Heart right ventricle (tissue), 16 donors: ENCODE data around the gene ALOX12B. TPM values are rescaled to one million over a fixed set of nuclear protein-coding genes. Genes with fewer than 3 reads are reported as not detected.
A peak's percentile ranks its signal among the peaks of the same experiment; 100 is the strongest.

Source experiments
- ATAC-seq, 8 donors: fragments of 200-7000 bp; cut with Tn5 transposase; one replicate each; pipeline ENCODE4 v1.9.1; 2020; ENCODE audit warnings: mild to moderate bottlenecking in 8 of 8, moderate library complexity in 8 of 8, moderate number of reproducible peaks in 1 of 8
- DNase-seq, 2 donors: peaks; one replicate each; pipeline ENCODE4 v3.0.0-alpha.2; 2020
- H3K27ac ChIP-seq, 10 donors: fragments of 200-600 bp; sonication (generic) in 2 of 10; one replicate each; pipeline versions ENCODE4 v1.5.0 to v1.8.0; 2020 to 2022; ENCODE audit warnings: mild to moderate bottlenecking in 3 of 10
- H3K27me3 ChIP-seq, 7 donors: fragments of 200-600 bp; one replicate each; pipeline ENCODE4 v1.8.0; 2021 to 2022; ENCODE audit warnings: mild to moderate bottlenecking in 2 of 7
- H3K36me3 ChIP-seq, 9 donors: fragments of 200-600 bp; sonication (generic) in 1 of 9; one replicate each; pipeline versions ENCODE4 v1.5.0 to v1.8.0; 2020 to 2022; ENCODE audit warnings: mild to moderate bottlenecking in 2 of 9
- H3K4me1 ChIP-seq, 9 donors: fragments of 200-600 bp; sonication (generic) in 1 of 9; one replicate each; pipeline versions ENCODE4 v1.5.0 to v1.8.0; 2020 to 2022; ENCODE audit warnings: mild to moderate bottlenecking in 4 of 9
- H3K4me3 ChIP-seq, 10 donors: fragments of 200-600 bp; sonication (generic) in 2 of 10; one replicate each; pipeline versions ENCODE4 v1.5.0 to v1.8.0; 2020 to 2022; ENCODE audit warnings: mild to moderate bottlenecking in 7 of 10, moderate library complexity in 2 of 10
- H3K9me3 ChIP-seq, 11 donors: fragments of 200-600 bp in 10 of 11; sonication (generic) in 2 of 11; one replicate each; pipeline versions ENCODE4 v1.5.0 to v1.8.0; 2013 to 2022; ENCODE audit warnings: mild to moderate bottlenecking in 2 of 11, control low read depth in 1 of 11, moderate library complexity in 1 of 11
- WGBS, 2 donors: extraction: QIAGEN DNeasy Blood & Tissue Kit; methylation state at CpG; one replicate each; pipeline ENCODE4 v1.1.7; 2013; ENCODE audit warnings: inconsistent platforms in 1 of 2; 5-methylcytosine and 5-hydroxymethylcytosine counted together
- intact Hi-C, 10 donors: fragments of 100-400 bp; cut with DNase I; formaldehyde crosslinking; loops; one replicate each; pipeline versions ENCODE4 v1.11.1 to v1.14.2; 2022
- polyA plus RNA-seq, 2 donors: library from polyadenylated mRNA; stranded (reverse); fragments of 200-250 nt; gene quantifications; one replicate each; pipeline ENCODE4 v1.2.3, GENCODE V29; 2013
- total RNA-seq, 10 donors: library from RNA; stranded (reverse); fragmentation: NEBNext Ultra II Directional in 3 of 10; extraction: Animal tissue kit (Norgen Biotek cat#: 25700) in 3 of 10; gene quantifications; one replicate each; pipeline versions ENCODE4 v1.2.1 to v1.2.4, GENCODE V29; 2021 to 2023
- TF ChIP-seq, protein P1 (sequence below), 9 donors: fragments of 200-600 bp; sonication (generic) in 2 of 9; IDR thresholded peaks; one replicate each; pipeline versions ENCODE4 v1.5.0 to v1.8.0; 2021 to 2022; ENCODE audit warnings: antibody characterized with exemption in 9 of 9, mild to moderate bottlenecking in 5 of 9, moderate library complexity in 1 of 9
- donor health status: Arrhythmogenic right ventricular cardiomyopathy.
- donor health status: ischemic (EF 13 %, LVEDD 7.1; RV severe dilation, severe dysfunction).
- donor health status: healthy with polysubstance abuse.
- donor health status: DM: no; HTN: yes; CAD: no.
- donor health status: DM: no; HTN: no; CAD: no.
- donor health status: ischemic (EF 25% LVEDD 6.9; RV normal size, moderate dysfunction).
- donor health status: ischemic (EF 25% LVEDD 5.7; RV mildly dilated, moderate dysfunction).
- donor health status: healthy.
- donor health status: DM: yes; HTN: yes; CAD: no.
- donor health status: Ischemic cardiomyopathy.
- donor health status: ischemic (EF 35%, LVEDD 5.7; RV mildly dilated, moderate dysfunction).
- donor health status: nonischemic (EF 11% LVEDD 7.7; RV severe dilation, severe dysfunction).
- donor health status: DM: yes; HTN: yes; CAD: no.
- donor health status: PGD.
- donor health status: ischemic (EF 29% LVEDD 5.4; RV normal size, mild dysfunction).
- donor health status: nonischemic (EF 23%, LVEDD 6.1; RV moderate dilation, normal function).

Gene ALOX12B
- total and polyA plus RNA-seq, 12 donors, result not detected

DNA sequence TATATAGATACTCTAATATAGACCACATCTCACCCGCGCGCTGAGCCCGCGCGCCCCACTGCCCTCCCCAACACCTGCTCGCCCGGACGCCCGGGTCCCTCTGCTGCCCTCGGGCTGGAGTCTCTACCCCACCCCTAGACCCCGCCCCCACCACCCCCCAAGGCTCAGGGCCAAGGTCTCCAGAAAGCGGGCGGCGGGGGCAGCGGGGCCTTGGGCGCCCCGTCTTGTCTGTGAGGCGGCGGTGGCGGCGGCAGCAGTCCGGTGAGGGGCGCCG is 33.8 kb upstream of the ALOX12B start:
- Histone ChIP-seq H3K4me1 (peaks cover 32 to 92% (median 77%) of the 10 kb centered on the region in 9 donors), H3K27me3 (peaks cover 0 to 78% (median 23%) of the 10 kb centered on the region in 7 donors), H3K4me3 (peak overlapping the region; percentile 11 to 91 (median 64)), H3K9me3 (no peaks in the 10 kb centered on the region), H3K36me3 (no peaks in the 10 kb centered on the region), H3K27ac (peak overlapping the region in 3 of 10 donors; percentile 37 to 60 (median 50))
- DNase-seq (no peak), ATAC-seq (peak in 1 of 8 donors; percentile 0)
- intact Hi-C loops, result loop anchor here in 8 of 10 donors (2.0 to 10.0 kb wide), 5 partner anchors 36 to 103 kb away; partner anchors contain the start of gene VAMP2 (in 2 of the 8)
- 0% methylated on average over 24 to 25 of the region's 25 CpGs for WGBS, 2 donors
- TF ChIP-seq, protein P1, sequence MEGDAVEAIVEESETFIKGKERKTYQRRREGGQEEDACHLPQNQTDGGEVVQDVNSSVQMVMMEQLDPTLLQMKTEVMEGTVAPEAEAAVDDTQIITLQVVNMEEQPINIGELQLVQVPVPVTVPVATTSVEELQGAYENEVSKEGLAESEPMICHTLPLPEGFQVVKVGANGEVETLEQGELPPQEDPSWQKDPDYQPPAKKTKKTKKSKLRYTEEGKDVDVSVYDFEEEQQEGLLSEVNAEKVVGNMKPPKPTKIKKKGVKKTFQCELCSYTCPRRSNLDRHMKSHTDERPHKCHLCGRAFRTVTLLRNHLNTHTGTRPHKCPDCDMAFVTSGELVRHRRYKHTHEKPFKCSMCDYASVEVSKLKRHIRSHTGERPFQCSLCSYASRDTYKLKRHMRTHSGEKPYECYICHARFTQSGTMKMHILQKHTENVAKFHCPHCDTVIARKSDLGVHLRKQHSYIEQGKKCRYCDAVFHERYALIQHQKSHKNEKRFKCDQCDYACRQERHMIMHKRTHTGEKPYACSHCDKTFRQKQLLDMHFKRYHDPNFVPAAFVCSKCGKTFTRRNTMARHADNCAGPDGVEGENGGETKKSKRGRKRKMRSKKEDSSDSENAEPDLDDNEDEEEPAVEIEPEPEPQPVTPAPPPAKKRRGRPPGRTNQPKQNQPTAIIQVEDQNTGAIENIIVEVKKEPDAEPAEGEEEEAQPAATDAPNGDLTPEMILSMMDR (IDR thresholded peaks at IDR 0.05), result no peak

DNA sequence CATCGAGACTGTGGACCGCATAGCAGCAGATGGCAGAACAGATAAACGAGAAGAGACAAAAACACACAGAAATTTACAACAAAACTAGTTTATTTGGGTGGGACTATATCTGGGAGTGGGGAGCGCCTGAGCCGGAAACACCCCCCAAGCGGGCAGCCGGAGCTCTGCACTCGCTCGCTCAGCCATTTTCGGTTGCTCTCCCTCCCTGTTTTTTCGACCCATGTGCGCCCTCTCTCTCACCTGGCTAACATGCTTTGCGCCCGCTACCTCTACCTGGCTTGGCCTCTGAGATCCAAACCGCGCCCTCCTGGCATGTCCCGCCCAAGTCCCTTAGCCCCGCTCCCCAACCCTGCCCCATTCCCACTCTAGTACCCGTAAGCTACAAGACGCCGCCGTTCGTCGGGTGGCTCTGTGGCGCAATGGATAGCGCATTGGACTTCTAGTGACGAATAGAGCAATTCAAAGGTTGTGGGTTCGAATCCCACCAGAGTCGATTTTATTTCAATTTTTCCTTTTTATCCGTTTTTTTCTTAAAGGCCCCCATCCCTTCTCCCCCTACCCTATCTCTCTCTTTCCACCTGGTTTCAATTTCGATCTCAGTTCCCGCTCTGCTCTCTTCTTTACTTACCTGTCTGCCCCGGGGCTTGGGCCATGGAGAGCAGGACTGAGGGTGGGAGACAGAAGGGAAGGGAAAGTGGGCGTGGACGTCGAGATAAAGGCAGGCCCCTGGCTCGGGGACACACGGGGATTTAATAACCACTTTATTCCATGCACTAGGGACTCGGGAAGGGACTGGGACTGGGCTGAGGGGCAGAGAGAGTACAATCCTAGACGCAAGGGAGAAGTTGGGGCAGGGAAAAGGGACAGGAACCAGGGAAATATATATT is 33.2 kb upstream of the ALOX12B start:
- WGBS, 2 donors, result 1% methylated on average over 40 of the region's 40 CpGs
- no peaks in the 10 kb centered on the region for H3K36me3 ChIP-seq
- DNase-seq (peak; percentile 54 to 56), ATAC-seq (peak in 4 of 8 donors; percentile 2 to 32 (median 12))
- intact Hi-C loops, result loop anchor here in 8 of 10 donors (1.0 to 10.0 kb wide), 6 partner anchors 34 to 104 kb away; partner anchors contain the start of gene VAMP2 (in 2 of the 8)
- peaks cover 0 to 78% (median 29%) of the 10 kb centered on the region in 7 donors for H3K27me3 ChIP-seq
- no peaks in the 10 kb centered on the region for H3K9me3 ChIP-seq
- H3K4me3 ChIP-seq, result peak overlapping the region in 9 of 10 donors; percentile 46 to 91 (median 65)
- TF ChIP-seq, protein P1 (IDR thresholded peaks at IDR 0.05), result peak in 4 of 9 donors; percentile 17 to 34 (median 24)
- H3K4me1 ChIP-seq, result peaks cover 32 to 86% (median 72%) of the 10 kb centered on the region in 9 donors
- H3K27ac ChIP-seq, result peak overlapping the region in 2 of 10 donors; percentile 16 to 64

DNA sequence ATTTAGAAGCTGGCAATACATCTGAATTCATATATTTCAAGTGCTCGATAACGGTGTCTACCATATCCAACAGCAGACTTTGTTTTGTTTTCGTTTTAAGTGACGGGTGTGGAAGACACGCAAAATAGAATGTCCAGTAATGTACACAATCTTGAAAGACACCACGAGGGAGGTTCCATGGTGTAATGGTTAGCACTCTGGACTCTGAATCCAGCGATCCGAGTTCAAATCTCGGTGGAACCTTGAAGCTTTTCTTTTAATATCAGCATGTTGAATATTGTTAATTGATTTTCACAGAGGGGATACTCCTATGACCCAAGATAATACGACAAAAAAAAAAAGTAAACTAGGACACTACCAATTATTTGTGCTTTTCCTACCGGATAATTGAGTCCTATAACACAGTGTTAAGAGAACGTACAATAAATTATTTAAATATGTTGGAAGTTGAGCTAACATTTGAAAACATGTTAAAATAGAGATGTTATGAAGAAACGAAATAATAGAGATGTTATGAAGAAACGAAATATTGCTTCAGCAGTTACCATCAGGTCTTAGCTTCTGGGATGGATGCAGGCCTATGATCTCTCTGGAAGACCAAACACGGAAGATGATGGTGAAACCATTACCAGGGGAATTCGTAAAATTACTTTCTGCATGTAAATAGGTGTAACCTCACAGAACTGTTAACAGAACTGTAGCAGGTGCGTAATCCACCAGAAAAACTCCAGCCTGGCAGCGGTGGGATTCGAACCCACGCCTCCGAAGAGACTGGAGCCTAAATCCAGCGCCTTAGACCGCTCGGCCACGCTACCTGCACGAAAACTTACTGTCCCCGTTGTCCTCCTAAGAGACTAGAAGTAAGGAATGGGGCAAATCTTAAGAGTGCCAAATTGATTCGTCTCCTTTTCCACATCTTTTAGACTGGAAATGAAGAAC is 32.3 kb upstream of the ALOX12B start:
- H3K36me3 ChIP-seq, result no peaks in the 10 kb centered on the region
- H3K4me1 ChIP-seq, result peaks cover 25 to 77% (median 63%) of the 10 kb centered on the region in 9 donors
- intact Hi-C loops, result loop anchor here (1.0 to 10.0 kb wide), 16 partner anchors 25 to 177 kb away; partner anchors contain the start of genes VAMP2 (in 2 of the 10) and SLC25A35 (in 1 of the 10)
- peak overlapping the region; percentile 33 to 85 (median 67) for H3K27ac ChIP-seq
- H3K4me3 ChIP-seq, result peak overlapping the region; percentile 36 to 91 (median 64)
- peaks cover 0 to 79% (median 38%) of the 10 kb centered on the region in 7 donors for H3K27me3 ChIP-seq
- TF ChIP-seq, protein P1 (IDR thresholded peaks at IDR 0.05), result no peak
- DNase-seq (peak; percentile 75 to 80), ATAC-seq (peak; percentile 43 to 85 (median 76))
- H3K9me3 ChIP-seq, result no peaks in the 10 kb centered on the region
- WGBS, 2 donors, result 0 to 1% methylated on average over 28 of the region's 28 CpGs
